Activated CD4-positive, alpha-beta memory T cell treated with anti-CD3 and anti-CD28 coated beads for 36 hours (primary cell): ENCODE data around the gene SMIM20. TPM values are rescaled to one million over a fixed set of nuclear protein-coding genes. Genes with fewer than 3 reads are reported as not detected.

Experiments
- CTCF ChIA-PET: fragments of 350-600 bp; sonication (Branson Sonifier 250); formaldehyde crosslinking; loops from one replicate; lab custom pipeline; 2021; ENCODE audit warnings: antibody characterized with exemption, inconsistent platforms; lab: Charles Lee
- POLR2A ChIA-PET: fragments of 350-600 bp; sonication (Branson Sonifier 250); formaldehyde crosslinking; loops from one replicate; lab custom pipeline; 2021; ENCODE audit warnings: antibody characterized with exemption; lab: Charles Lee
- DNase-seq: peaks from one replicate; pipeline ENCODE4 v3.0.0-alpha.2; 2020
- H3K27ac Mint-ChIP-seq: one replicate; pipeline ENCODE4 v1.8.0; 2021; ENCODE audit warnings: mixed read lengths
- H3K27me3 Mint-ChIP-seq: one replicate; pipeline ENCODE4 v1.8.0; 2021; ENCODE audit warnings: mixed read lengths
- H3K36me3 Mint-ChIP-seq: one replicate; pipeline ENCODE4 v1.8.0; 2021; ENCODE audit warnings: mixed read lengths
- H3K4me1 Mint-ChIP-seq: one replicate; pipeline ENCODE4 v1.8.0; 2021; ENCODE audit warnings: low read depth, mixed read lengths
- H3K4me3 Mint-ChIP-seq: one replicate; pipeline ENCODE4 v1.8.0; 2021; ENCODE audit warnings: mild to moderate bottlenecking, mixed read lengths
- H3K9me3 Mint-ChIP-seq: one replicate; pipeline ENCODE4 v1.8.0; 2021; ENCODE audit warnings: mixed read lengths
- intact Hi-C: fragments of 100-400 bp; cut with micrococcal nuclease; formaldehyde crosslinking; loops from one replicate; pipeline ENCODE4 v1.15.1; 2023
- total RNA-seq, 2 experiments: library from RNA; stranded (reverse); gene quantifications; one replicate each; pipeline ENCODE4 v1.2.3, GENCODE V29; 2021

SMIM20 gene
- total RNA-seq, 2 experiments from 2014 or later = 26.0 to 28.0 TPM

DNA sequence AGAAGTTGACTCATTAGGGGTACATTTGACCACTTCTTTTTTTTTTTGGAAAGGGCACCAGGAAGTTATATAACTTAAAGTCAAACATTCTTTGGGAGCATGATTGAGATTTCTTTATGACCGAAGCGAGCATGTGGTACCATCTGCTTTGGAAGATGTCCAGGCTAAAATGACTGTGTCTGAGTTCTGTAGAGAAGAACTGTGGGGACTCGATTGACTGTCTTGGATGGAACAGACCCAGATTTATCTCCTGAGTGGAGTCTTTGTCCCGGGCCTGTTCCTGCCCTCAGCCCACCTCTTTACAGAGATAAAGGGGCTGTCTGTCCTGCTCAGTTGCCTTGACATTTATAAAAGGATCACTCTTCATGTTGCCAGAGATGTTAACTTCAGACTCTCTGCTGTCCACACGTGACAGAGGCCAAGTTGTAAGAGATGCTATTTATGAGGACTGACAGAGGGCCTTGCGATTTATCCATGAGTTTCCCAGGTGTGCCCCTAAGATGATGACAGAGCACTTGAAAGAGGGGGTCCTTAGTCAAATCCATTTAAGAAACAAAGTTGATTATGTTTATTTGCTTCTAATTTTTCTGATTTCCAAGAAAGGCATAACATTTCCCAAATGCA lies 16.8 kb downstream of the SMIM20 start:
- Mint-ChIP-seq H3K27ac (no peak overlapping the region), H3K9me3 (no peaks in the 10 kb centered on the region)

DNA sequence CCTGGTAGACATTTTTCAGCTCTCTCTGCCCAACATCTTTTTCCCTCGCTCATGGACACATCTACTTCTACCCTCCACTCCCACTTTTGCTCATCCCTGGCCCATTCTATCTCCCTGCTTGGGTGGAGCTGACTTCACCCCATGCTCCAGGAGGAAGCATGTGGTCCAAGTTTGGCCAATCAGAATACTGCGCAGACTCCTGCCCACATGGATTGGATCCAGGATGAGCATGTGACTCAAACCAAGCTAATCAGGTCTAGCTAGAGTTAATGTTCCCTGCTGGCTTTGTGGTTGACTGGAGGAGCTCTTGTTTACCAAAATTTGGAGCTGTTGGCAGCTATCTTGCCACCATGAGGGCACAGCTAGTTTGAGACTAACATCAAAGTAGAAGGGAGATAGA lies 22.7 kb downstream of the SMIM20 start:
- ChIA-PET CTCF (interaction anchor here (0.7 kb wide), 1 partner anchor 394 kb away, joined by 3 read pairs; no protein-coding TSS in a partner anchor), POLR2A (interaction anchor here (1.3 kb wide), 1 partner anchor 22 kb away, joined by 3 read pairs; no protein-coding TSS in a partner anchor)
- intact Hi-C loops = loop anchor here (5.0 kb wide), 1 partner anchor 1066 kb away; no protein-coding TSS in a partner anchor
- Mint-ChIP-seq H3K4me3 (no peak overlapping the region), H3K9me3 (no peaks in the 10 kb centered on the region), H3K27ac (no peak overlapping the region), H3K27me3 (peaks cover 12% of the 10 kb centered on the region), H3K36me3 (no peaks in the 10 kb centered on the region), H3K4me1 (peaks cover 24% of the 10 kb centered on the region)
- DNase-seq = no peak

More for the DNA sequence above, 16.8 kb downstream of the SMIM20 start:
- peaks cover 8% of the 10 kb centered on the region for H3K36me3 Mint-ChIP-seq
- no peak overlapping the region for H3K4me3 Mint-ChIP-seq
- CTCF ChIA-PET = no interaction called here
- peaks cover 5% of the 10 kb centered on the region for H3K4me1 Mint-ChIP-seq
- DNase-seq = no peak
- H3K27me3 Mint-ChIP-seq = no peaks in the 10 kb centered on the region
- intact Hi-C loops = no loop called here
- POLR2A ChIA-PET = no interaction called here

DNA sequence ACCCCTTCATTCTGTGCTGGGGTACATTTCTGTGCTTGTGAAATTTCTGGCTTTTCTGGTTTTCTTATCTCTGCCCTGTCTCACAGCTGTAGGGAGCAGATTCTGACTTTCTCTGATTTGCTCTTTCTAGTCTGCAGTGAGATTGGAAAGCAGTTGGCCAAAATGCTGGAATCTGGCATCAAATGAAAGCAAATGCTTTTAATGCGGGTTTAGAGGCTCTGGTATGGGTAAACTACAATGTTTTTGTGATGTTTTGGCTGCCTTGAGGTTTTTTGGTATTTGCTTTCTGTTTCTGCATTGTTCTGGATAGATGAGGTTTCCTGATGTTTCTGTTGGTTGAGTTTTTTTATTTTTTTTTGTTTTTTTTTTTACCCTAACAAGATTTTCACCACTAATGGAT lies 23.8 kb downstream of the SMIM20 start:
- ChIA-PET CTCF (no interaction called here), POLR2A (no interaction called here)
- H3K27ac Mint-ChIP-seq = peak overlapping the region; percentile 82
- intact Hi-C loops = loop anchor here (1.0 to 5.0 kb wide), 6 partner anchors 24 to 1064 kb away; partner anchors contain the start of gene SMIM20
- no peak for DNase-seq
- H3K36me3 Mint-ChIP-seq = no peaks in the 10 kb centered on the region
- peaks cover 24% of the 10 kb centered on the region for H3K4me1 Mint-ChIP-seq
- H3K27me3 Mint-ChIP-seq = peaks cover 19% of the 10 kb centered on the region
- peak overlapping the region; percentile 16 for H3K4me3 Mint-ChIP-seq
- H3K9me3 Mint-ChIP-seq = no peaks in the 10 kb centered on the region

DNA sequence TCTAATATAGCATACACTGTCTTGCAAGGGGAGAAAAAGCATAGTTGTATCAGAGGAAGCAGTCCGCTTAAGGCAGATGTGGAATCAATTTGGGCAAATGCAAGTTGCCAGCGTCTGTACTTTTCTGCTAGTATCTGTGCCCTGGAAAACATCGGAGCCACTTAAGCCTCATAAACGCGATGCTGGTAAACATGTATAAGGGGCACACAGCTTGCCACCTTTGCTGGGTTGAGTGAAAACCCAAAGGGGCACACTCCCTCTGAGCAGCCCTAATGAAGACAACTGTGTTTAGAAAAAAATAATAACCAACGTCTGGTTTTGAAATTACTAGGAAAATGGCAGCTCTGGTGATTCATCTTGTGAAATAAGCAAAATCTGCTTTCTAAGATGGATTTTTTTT lies 24.3 kb downstream of the SMIM20 start:
- ChIA-PET POLR2A (interaction anchor here (0.6 to 1.5 kb wide), 3 partner anchors 13 to 49 kb away, joined by 3 to 4 read pairs (median 3); partner anchors contain the start of gene SMIM20), CTCF (interaction anchor here (0.7 to 1.2 kb wide), 4 partner anchors 13 to 385 kb away, joined by 3 to 4 read pairs (median 4); no protein-coding TSS in a partner anchor)
- Mint-ChIP-seq H3K36me3 (no peaks in the 10 kb centered on the region), H3K27me3 (peaks cover 20% of the 10 kb centered on the region), H3K4me1 (peaks cover 24% of the 10 kb centered on the region), H3K9me3 (no peaks in the 10 kb centered on the region), H3K4me3 (peak overlapping the region; percentile 16), H3K27ac (peak overlapping the region; percentile 82)
- DNase-seq = peak; percentile 33
- intact Hi-C loops = loop anchor here (1.0 to 5.0 kb wide), 6 partner anchors 24 to 1064 kb away; partner anchors contain the start of gene SMIM20

DNA sequence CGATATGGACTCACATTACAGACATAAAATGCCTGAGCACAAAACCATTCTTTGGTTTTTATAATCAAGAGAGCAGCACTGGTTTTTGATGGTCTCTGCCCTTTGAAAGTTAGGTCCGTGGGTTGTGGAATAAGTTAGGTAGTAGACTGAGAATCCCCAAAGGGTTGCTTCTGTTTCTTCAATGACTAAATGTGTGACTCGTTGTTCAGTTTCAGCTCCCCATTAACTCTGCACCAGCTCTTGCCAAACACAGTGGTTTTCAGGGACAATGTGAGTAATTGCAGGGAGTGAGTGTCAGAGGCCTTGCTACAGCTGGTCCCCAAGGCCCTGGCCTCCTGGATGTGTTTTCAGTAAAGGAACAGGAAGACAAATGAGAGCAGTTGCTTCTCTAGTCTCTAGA lies 24.8 kb downstream of the SMIM20 start:
- DNase-seq = peak; percentile 77
- POLR2A ChIA-PET = interaction anchor here (0.6 to 1.5 kb wide), 4 partner anchors 12 to 84 kb away, joined by 3 to 4 read pairs (median 4); partner anchors contain the start of gene SMIM20
- no peaks in the 10 kb centered on the region for H3K9me3 Mint-ChIP-seq
- CTCF ChIA-PET = interaction anchor here (0.7 to 1.2 kb wide), 4 partner anchors 12 to 385 kb away, joined by 3 to 4 read pairs (median 4); no protein-coding TSS in a partner anchor
- intact Hi-C loops = loop anchor here (1.0 to 5.0 kb wide), 7 partner anchors 24 to 1064 kb away; partner anchors contain the start of gene SMIM20
- peaks cover 24% of the 10 kb centered on the region for H3K4me1 Mint-ChIP-seq
- peaks cover 20% of the 10 kb centered on the region for H3K27me3 Mint-ChIP-seq
- H3K27ac Mint-ChIP-seq = peak overlapping the region; percentile 82
- H3K4me3 Mint-ChIP-seq = no peak overlapping the region
- no peaks in the 10 kb centered on the region for H3K36me3 Mint-ChIP-seq

DNA sequence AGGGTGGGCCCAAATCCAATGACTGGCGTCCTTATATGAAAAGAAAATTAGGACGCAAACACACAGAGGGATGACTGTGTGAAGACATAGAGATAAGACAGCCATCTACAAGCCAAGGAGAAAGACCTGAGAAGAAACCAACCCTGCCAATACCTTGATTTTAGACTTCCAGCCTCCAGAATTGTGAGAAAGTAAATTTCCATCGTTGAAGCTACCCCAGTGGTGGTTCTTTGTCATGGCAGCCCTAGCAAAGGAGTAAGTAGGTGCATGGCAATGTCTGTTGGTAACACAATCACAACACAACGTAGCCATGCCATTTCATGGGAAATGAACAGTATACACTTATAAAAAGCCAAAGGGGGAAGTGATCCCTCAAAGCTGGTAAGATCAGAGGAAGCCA lies 25.3 kb downstream of the SMIM20 start:
- no peaks in the 10 kb centered on the region for H3K9me3 Mint-ChIP-seq
- no peaks in the 10 kb centered on the region for H3K36me3 Mint-ChIP-seq
- ChIA-PET CTCF (interaction anchor here (1.0 to 1.2 kb wide), 3 partner anchors 12 to 384 kb away, joined by 3 to 4 read pairs (median 4); no protein-coding TSS in a partner anchor), POLR2A (interaction anchor here (1.1 to 1.5 kb wide), 3 partner anchors 25 to 85 kb away, joined by 3 to 4 read pairs (median 4); partner anchors contain the start of gene SMIM20)
- peaks cover 24% of the 10 kb centered on the region for H3K4me1 Mint-ChIP-seq
- H3K27me3 Mint-ChIP-seq = peaks cover 20% of the 10 kb centered on the region
- H3K27ac Mint-ChIP-seq = peak overlapping the region; percentile 82
- no peak overlapping the region for H3K4me3 Mint-ChIP-seq
- intact Hi-C loops = loop anchor here (1.0 to 5.0 kb wide), 4 partner anchors 79 to 1063 kb away; no protein-coding TSS in a partner anchor
- DNase-seq = no peak

DNA sequence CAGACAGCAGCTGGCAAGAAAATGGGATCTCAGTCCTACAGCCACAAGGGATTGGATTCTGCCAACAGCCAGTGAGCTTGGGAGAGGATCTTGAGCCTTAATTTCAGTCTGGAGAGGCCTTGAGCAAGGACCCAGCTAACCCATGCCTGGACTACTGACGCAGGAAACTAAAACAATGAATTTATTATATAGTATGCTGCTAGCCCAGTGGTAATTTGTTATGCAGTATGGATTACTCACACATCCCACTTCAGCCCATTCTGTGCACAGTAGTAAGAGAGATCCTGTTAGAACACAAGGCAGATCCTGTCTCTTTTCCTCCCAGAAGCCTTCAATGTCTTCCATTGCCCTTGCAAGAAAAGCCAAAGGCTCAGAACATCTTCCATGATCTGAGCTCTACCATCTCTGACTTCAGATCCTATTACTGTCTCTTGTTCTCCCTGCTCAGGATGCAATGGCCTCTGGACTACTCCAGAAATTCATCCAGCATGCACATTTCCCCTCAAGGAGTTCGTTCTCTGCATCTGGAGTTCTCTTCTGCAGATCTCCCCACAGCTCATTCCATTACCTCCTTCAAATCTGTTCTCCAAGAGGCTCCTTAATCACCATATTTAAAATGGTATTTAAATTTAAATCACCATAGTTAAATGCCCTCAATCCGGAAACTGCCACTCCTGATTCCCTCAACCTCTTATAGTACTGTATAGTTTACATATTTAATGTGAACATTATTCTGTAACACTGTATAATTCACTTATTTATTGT lies 27.6 kb downstream of the SMIM20 start:
- H3K4me3 Mint-ChIP-seq = no peak overlapping the region
- no peaks in the 10 kb centered on the region for H3K36me3 Mint-ChIP-seq
- POLR2A ChIA-PET = no interaction called here
- CTCF ChIA-PET = interaction anchor here (1.4 to 1.8 kb wide), 2 partner anchors 14 kb away, joined by 4 read pairs; no protein-coding TSS in a partner anchor
- DNase-seq = no peak
- intact Hi-C loops = loop anchor here (2.0 kb wide), 1 partner anchor 47 kb away; no protein-coding TSS in a partner anchor
- peaks cover 24% of the 10 kb centered on the region for H3K4me1 Mint-ChIP-seq
- no peaks in the 10 kb centered on the region for H3K9me3 Mint-ChIP-seq
- peaks cover 20% of the 10 kb centered on the region for H3K27me3 Mint-ChIP-seq
- no peak overlapping the region for H3K27ac Mint-ChIP-seq

DNA sequence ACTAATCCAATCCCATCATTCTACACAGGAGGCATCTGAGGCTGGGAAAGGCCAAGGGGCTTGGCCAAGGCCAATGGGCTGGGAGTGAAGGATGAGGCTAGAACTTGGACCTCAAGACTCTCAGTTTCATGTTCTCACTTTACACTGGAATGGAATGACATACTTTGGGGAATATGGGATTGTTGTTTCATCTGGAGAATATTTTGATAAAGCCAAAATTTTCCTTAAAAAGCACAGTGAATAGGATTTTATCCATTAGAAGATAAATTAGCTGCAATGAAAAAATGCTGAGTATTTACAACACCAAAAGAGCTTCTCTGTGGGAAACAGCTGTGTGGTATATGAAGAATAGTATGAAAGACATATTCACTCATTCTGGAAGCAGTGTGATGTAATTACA lies 29.3 kb downstream of the SMIM20 start:
- Mint-ChIP-seq H3K4me3 (no peak overlapping the region), H3K9me3 (no peaks in the 10 kb centered on the region), H3K4me1 (peaks cover 16% of the 10 kb centered on the region), H3K27me3 (peaks cover 22% of the 10 kb centered on the region), H3K27ac (no peak overlapping the region), H3K36me3 (no peaks in the 10 kb centered on the region)
- intact Hi-C loops = no loop called here
- ChIA-PET POLR2A (no interaction called here), CTCF (no interaction called here)
- no peak for DNase-seq

DNA sequence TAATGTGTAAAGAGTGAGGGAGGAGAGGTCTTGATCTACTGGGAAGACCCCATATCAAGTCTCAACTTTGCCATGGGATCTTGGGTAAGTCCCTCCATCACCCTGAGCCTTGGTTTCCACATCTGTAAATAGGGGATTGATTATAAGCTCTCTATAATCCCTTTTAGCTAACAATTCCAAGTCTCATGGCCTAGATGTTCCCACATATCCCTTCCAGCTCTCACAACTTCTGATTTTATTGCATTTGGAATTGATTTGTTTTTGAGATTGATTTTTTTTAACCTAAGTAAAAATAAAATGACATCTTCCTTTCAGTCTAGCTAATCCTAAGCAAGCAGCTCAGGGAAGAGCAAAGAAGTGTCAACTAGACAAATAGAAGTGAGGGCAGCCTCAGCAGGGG lies 29.8 kb downstream of the SMIM20 start:
- DNase-seq = no peak
- Mint-ChIP-seq H3K27ac (no peak overlapping the region), H3K27me3 (peaks cover 22% of the 10 kb centered on the region), H3K9me3 (no peaks in the 10 kb centered on the region), H3K4me1 (peaks cover 11% of the 10 kb centered on the region), H3K4me3 (no peak overlapping the region), H3K36me3 (no peaks in the 10 kb centered on the region)
- intact Hi-C loops = no loop called here
- CTCF ChIA-PET = no interaction called here
- POLR2A ChIA-PET = no interaction called here

DNA sequence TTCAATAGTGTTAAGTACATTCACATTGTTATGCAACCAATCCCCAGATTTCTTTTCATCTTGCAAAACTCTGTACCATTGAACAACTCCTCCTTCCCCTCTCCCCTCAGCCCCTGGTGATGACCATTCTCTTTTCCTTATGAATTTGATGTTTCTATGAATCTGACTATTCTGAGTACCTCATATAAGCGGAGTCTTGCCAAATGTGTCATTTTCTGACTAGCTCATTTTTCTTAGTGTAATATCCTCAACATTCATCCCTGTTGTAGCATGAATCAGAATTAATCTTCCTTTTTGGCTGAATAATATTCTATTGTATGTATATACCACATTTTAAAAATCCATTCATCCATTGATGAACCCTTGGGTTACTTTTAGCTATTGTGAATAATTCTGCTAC lies 34.0 kb downstream of the SMIM20 start:
- CTCF ChIA-PET = interaction anchor here (0.7 kb wide), 1 partner anchor 20 kb away, joined by 3 read pairs; no protein-coding TSS in a partner anchor
- peaks cover 22% of the 10 kb centered on the region for H3K4me1 Mint-ChIP-seq
- POLR2A ChIA-PET = no interaction called here
- H3K9me3 Mint-ChIP-seq = no peaks in the 10 kb centered on the region
- no peaks in the 10 kb centered on the region for H3K36me3 Mint-ChIP-seq
- H3K27ac Mint-ChIP-seq = no peak overlapping the region
- intact Hi-C loops = no loop called here
- H3K27me3 Mint-ChIP-seq = peaks cover 26% of the 10 kb centered on the region
- no peak overlapping the region for H3K4me3 Mint-ChIP-seq
- no peak for DNase-seq

DNA sequence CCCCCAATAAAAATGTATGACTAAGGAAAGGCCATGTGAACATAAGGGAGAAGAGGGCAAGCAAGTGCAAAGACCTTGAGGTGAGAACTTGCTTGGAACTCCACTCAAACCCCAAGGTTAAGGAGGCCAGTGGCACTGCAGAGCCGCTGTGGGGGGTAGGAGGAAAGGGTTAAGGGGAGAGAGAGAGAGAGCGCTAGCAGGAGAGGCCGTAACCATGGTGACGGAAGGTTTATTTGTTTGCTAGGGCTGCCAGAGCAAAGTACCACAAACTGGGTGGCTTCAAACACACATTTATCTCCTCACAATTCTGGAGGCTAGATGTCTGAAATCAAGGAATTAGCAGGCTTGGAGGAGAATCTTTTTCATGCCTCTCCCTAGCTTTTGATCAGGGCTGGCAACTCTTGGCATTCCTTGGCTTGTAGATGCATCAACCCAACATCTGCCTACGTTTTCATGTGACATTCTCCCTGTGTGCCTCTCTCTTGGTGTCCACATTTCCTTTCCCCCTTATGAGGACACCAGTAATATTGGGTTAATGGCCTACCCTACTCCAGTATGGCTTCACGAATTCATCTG lies 35.2 kb downstream of the SMIM20 start:
- H3K9me3 Mint-ChIP-seq = no peaks in the 10 kb centered on the region
- intact Hi-C loops = no loop called here
- no peaks in the 10 kb centered on the region for H3K36me3 Mint-ChIP-seq
- H3K27ac Mint-ChIP-seq = no peak overlapping the region
- no peak for DNase-seq
- H3K4me1 Mint-ChIP-seq = peaks cover 22% of the 10 kb centered on the region
- peaks cover 28% of the 10 kb centered on the region for H3K27me3 Mint-ChIP-seq
- CTCF ChIA-PET = no interaction called here
- H3K4me3 Mint-ChIP-seq = no peak overlapping the region
- POLR2A ChIA-PET = no interaction called here
